HG03039 (cell line): ENCODE data around the gene PPM1N.
"Not testable (repeated sequence)": the region's sequence is repeated elsewhere in the genome, so short reads cannot be mapped to it uniquely, and the experiment has no call there.

Source experiments
- ATAC-seq: cut with Tn5 transposase; IDR thresholded peaks from one replicate; pipeline ENCODE4 v1.9.1; 2021; ENCODE audit warnings: mild to moderate bottlenecking, moderate library complexity; ENCODE audit not compliant: unreplicated experiment

PPM1N gene

GRCh38 chr19:45507872-45508416 lies 9.7 kb downstream of the PPM1N start:
- no peak for ATAC-seq

DNA sequence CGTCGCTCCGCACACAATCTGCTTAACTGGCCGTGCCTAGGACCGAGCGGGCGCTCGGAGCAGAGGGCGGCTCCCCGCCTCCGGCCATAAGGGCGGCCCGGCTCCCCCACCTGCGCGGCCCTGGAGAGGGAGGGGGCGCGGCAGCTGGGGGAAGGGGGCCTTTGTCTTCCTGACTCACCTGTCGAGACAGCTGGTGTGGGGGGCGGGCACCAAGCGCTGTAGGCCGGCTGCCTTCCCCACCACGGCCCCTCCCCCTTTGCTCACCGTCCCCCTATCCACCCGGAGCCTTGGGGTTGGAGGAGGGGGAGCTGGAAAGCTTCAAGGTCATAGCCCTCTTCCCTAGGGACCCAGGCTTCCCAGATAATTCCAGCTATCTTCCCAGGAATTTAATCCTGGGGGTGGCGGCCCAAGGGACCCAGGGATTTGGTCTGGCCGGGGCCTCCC lies 10.2 kb downstream of the PPM1N start:
- no peak for ATAC-seq

GRCh38 chr19:45508861-45509691 lies 10.8 kb downstream of the PPM1N start:
- no peak for ATAC-seq

GRCh38 chr19:45509692-45510015 lies 11.4 kb downstream of the PPM1N start:
- ATAC-seq = no peak

DNA sequence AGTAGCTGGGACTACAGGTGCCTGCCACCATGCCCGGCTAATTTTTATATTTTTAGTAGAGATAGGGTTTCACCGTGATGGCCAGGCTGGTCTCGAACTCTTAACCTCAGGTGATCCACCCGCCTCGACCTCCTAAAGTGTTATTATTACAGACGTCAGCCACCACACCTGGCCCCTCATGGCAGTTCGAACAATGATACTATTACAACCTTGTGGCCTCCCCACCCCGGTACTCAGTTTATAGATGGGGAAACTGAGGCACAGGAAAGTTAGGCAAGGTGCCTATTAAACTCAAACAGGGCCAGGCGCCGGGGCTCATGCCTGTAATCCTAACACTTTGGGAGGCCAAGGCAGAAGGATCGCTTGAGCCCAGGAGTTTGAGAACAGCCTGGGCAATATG lies 12.1 kb downstream of the PPM1N start:
- not testable (repeated sequence) for ATAC-seq

DNA sequence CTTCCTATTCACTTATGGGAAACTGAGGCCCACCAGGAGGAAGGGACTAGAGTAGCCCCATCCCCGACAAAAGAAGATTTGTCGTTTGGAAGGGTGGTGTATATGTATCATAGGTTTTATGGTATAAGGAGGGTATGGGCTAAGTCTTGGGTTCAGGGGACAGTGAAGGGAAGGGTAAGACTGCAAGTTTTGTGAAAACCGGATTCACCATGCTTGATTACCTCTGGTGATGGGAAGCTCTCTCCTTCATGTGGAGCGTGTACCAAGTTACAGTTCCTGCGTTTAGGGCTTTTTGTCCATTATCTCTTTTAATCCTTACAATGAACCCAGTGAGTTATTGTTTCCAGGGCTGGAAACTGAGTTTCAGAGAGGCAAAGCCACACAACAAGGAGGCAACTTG lies 12.8 kb downstream of the PPM1N start:
- ATAC-seq = no peak

DNA sequence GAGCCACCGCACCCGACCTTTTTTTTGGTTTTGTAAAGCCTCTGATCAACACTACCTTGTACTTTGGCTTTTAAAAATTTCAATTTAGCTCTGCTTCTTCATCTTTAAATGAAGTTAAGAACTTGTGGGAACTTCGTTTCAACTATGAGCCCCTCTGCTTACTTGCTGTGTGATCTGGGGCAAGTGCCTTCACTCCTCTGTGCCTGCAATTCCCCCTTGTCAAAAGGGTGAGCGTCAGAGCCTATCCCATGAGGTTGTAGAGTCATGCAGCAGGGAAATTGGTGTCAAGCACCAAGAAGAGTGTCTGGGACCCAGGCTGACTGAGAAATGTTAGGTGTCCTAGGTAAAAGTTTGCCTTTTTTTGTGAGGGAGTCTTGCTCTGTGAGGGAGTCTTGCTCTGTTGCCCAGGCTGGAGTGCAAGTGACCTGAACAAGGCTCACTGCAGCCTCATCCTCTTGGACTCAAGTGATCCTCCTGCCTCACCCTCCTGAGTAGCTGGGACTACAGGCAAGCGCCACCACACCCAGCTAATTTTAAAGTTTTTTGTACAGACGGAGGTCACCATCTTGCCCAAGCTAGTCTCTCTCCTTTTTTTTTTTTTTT lies 14.7 kb downstream of the PPM1N start:
- ATAC-seq = no peak

- ATAC-seq = no peak
Measured at GRCh38 chr19:45514376-45515051, 16.3 kb downstream of the PPM1N start.

DNA sequence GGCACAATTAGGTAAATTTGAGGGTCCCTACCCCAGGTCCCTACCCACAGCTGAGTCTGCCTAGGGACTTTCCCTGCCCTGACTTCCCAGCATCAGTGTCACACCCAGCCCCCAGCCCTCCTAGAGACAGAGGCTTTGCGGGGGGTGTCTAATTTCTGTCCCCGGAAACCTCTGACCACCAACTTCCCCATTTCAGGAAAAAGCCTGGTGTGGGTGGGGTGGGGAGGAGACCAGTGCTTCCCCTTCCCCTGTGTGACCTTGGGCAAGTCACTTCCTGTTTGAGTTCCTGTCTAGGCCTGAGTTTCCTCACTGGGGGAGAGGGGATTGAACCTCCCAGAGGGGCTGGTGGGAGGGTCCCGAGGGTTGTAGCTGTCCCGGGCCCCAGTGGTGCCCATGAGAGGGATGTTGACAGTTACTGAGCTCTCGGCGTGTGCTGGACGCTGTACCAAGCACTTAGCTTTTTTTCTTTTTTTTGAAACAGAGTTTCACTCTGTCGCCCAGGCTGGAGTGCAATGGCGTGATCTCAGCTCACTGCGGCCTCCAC lies 16.9 kb downstream of the PPM1N start:
- no peak for ATAC-seq

- no peak for ATAC-seq
Measured at GRCh38 chr19:45515807-45516401, 17.7 kb downstream of the PPM1N start.

GRCh38 chr19:45517238-45517637 lies 19.0 kb downstream of the PPM1N start:
- no peak for ATAC-seq

DNA sequence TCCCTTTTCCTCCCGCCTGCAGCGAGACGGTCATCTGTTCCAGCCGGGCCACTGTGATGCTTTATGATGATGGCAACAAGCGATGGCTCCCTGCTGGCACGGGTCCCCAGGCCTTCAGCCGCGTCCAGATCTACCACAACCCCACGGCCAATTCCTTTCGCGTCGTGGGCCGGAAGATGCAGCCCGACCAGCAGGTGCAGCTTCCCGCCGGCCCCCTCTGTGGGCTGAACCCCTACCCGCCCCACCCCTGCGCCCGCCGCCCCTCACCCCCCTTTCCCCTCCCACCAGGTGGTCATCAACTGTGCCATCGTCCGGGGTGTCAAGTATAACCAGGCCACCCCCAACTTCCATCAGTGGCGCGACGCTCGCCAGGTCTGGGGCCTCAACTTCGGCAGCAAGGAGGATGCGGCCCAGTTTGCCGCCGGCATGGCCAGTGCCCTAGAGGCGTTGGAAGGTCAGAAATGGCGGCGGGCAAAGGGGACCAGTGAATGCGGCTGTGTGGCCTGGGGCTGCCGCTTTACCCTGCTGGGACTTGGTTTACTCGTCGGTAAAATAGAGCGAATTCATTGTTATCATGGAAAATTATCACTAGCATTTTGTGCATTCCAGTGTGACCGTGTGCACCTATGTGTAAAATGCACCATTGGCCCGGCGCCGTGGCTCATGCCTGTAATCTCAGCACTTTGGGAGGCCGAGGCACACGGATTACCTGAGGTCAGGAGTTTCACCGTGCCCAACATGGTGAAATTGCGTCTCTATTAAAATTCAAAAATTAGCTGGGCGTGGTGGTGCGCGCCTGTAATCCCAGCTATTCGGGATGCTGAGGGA lies 19.6 kb downstream of the PPM1N start:
- ATAC-seq = no peak

DNA sequence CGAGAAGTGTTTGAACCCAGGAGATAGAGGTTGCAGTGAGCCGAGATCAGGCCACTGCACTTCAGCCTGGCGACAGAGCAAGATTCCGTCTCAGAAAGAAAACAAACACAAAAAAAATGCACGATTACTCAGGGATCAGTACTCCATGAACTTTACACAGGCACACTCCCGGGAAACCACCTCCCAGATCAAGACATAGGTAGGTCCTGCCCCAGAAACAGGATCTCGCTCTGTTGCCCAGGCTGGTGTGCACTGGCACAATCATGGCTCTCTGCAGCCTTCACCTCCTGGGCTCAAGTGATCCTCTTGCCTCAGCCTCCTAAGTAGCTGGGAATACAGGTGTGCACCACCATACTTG lies 20.2 kb downstream of the PPM1N start:
- ATAC-seq = no peak

GRCh38 chr19:45522010-45522941 lies 24.0 kb downstream of the PPM1N start:
- no peak for ATAC-seq

GRCh38 chr19:45523642-45524256 lies 25.5 kb downstream of the PPM1N start:
- ATAC-seq = no peak

GRCh38 chr19:45524575-45525129 lies 26.4 kb downstream of the PPM1N start:
- no peak for ATAC-seq

DNA sequence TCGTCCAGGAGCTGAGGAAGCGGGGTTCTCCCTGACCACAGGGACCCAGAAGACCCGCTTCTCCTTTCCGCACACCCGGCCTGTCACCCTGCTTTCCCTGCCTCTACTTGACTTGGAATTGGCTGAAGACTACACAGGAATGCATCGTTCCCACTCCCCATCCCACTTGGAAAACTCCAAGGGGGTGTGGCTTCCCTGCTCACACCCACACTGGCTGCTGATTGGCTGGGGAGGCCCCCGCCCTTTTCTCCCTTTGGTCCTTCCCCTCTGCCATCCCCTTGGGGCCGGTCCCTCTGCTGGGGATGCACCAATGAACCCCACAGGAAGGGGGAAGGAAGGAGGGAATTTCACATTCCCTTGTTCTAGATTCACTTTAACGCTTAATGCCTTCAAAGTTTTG lies 27.9 kb downstream of the PPM1N start:
- ATAC-seq = no peak

DNA sequence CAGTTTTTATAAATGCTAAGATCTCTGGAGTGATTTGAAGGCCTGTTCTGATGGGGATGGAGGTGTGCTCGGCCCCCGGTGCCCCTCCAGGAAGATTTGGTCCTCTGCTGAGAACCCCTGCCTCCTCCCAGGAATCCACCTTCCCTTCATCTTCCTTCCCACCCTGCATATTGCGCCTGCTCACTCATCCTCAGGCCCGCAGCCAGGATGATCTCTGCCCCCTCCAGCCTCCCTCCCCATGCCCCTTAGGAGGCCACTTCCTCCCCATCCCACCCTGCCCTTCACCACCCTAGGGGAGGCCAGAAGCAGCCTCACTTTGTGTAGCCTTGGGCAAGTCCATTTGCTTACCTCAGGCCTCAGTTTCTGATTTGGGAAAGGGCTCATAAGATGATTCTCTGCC lies 28.7 kb downstream of the PPM1N start:
- ATAC-seq = no peak

- no peak for ATAC-seq
Measured at GRCh38 chr19:45527731-45528130, 29.5 kb downstream of the PPM1N start.
